GM12878 (cell line): ENCODE results near the gene SEC16B. TPM values are rescaled to one million over a fixed set of nuclear protein-coding genes. Genes with fewer than 3 reads are reported as not detected.

Experiments
- ATAC-seq: fragments of 200-7000 bp; cut with Tn5 transposase; 3 replicates; pipeline ENCODE4 v1.9.1; 2020; ENCODE audit warnings: mild to moderate bottlenecking, moderate library complexity
- BruUV-seq: library from RNA; stranded (reverse); fragments of 400-500 nt; replicated peaks from 2 replicates; lab custom pipeline; 2021; lab: Mats Ljungman, UMichigan
- CTCF ChIA-PET: fragments of 300-600 bp; sonication (Branson Sonifier 250); formaldehyde crosslinking; extraction: SDS; loops from one replicate; lab custom pipeline; 2021; ENCODE audit warnings: inconsistent platforms; lab: Yijun Ruan, JAX
- POLR2A ChIA-PET: fragments of 350-600 bp; formaldehyde crosslinking; extraction: SDS; loops from one replicate; lab custom pipeline; 2021; ENCODE audit warnings: inconsistent platforms; lab: Charles Lee
- RAD21 ChIA-PET: fragments of 300-600 bp; sonication (Branson Sonifier 250); formaldehyde crosslinking; loops from one replicate; lab custom pipeline; 2023; ENCODE audit warnings: antibody characterized with exemption; ENCODE audit not compliant: unreplicated experiment; lab: Charles Lee
- SMC1A ChIA-PET: fragments of 300-600 bp; sonication (Branson Sonifier 250); formaldehyde crosslinking; loops from one replicate; lab custom pipeline; 2023; ENCODE audit not compliant: unreplicated experiment, uncharacterized antibody; lab: Charles Lee
- DNase-seq: peaks from one replicate; pipeline ENCODE4 v3.0.0-alpha.2; 2011; ENCODE audit warnings: low read depth, low spot score
- FAIRE-seq: peaks from 3 replicates; lab custom pipeline; 2011; peaks lifted over from hg19 to GRCh38; lab: Jason Lieb, UNC
- H2AFZ ChIP-seq: 2 replicates; pipeline ENCODE4 v1.6.0; 2011; ENCODE audit warnings: low read depth, low read length, control low read depth; ENCODE audit not compliant: control insufficient read depth
- H3K27ac ChIP-seq: 2 replicates; pipeline ENCODE4 v1.5.1; 2011; ENCODE audit warnings: control low read depth; ENCODE audit not compliant: control insufficient read depth, insufficient read depth
- H3K27me3 ChIP-seq, 2 experiments: replicated peaks in 1 of 2; 2 replicates each; pipeline versions ENCODE4 v1.6.0 to v1.6.1; 2011; ENCODE audit warnings: low read length in 1 of 2; ENCODE audit not compliant: control insufficient read depth in 2 of 2, insufficient read depth in 2 of 2
- H3K36me3 ChIP-seq, 2 experiments: 2 replicates each; pipeline ENCODE4 v1.5.1; 2011; ENCODE audit warnings: low read length in 1 of 2; ENCODE audit not compliant: control insufficient read depth in 2 of 2, insufficient read depth in 2 of 2
- H3K4me1 ChIP-seq: 2 replicates; pipeline ENCODE4 v1.6.1; 2011; ENCODE audit warnings: mild to moderate bottlenecking, low read length, moderate library complexity, mixed read lengths; ENCODE audit not compliant: control insufficient read depth, insufficient read depth
- H3K4me2 ChIP-seq: 2 replicates; pipeline ENCODE4 v1.6.0; 2011; ENCODE audit warnings: control low read depth; ENCODE audit not compliant: control insufficient read depth, insufficient read depth
- H3K4me3 ChIP-seq: fragments of 200-600 bp; sonication (generic); 2 replicates; pipeline ENCODE4 v1.5.1; 2016
- H3K79me2 ChIP-seq: 2 replicates; pipeline ENCODE4 v1.6.0; 2011; ENCODE audit warnings: low read length; ENCODE audit not compliant: control insufficient read depth, insufficient read depth
- H3K9ac ChIP-seq: 2 replicates; pipeline ENCODE4 v1.8.0; 2011; ENCODE audit warnings: low read length, control low read depth, mixed read lengths; ENCODE audit not compliant: control insufficient read depth, insufficient read depth
- H3K9me3 ChIP-seq: replicated peaks from 3 replicates; pipeline ENCODE4 v1.5.1; 2011; ENCODE audit warnings: mild to moderate bottlenecking, low read length; ENCODE audit not compliant: control insufficient read depth, insufficient read depth
- H4K20me1 ChIP-seq: 2 replicates; pipeline ENCODE4 v1.6.0; 2011; ENCODE audit not compliant: control insufficient read depth, insufficient read depth
- BCL11A ChIP-seq: IDR thresholded peaks from 2 replicates; pipeline ENCODE4 v1.6.1; 2011; ENCODE audit warnings: low read depth, low read length
- CHD1 ChIP-seq: IDR thresholded peaks from 2 replicates; pipeline ENCODE4 v1.6.1; 2012; ENCODE audit warnings: low read depth, low read length, improper control_type of control experiment
- EGR1 ChIP-seq, 2 experiments: IDR thresholded peaks; 1 replicate in 1 of 2; 2 replicates in 1 of 2; pipeline ENCODE4 v1.6.1; 2011 to 2012; ENCODE audit warnings: low read depth in 2 of 2, low read length in 2 of 2, borderline replicate concordance in 1 of 2, mild to moderate bottlenecking in 1 of 2, moderate library complexity in 1 of 2
- MEF2B ChIP-seq: fragments of 450-650 bp; IDR thresholded peaks from 2 replicates; pipeline ENCODE4 v1.6.1; 2018; ENCODE audit warnings: mild to moderate bottlenecking, moderate library complexity; ENCODE audit not compliant: partially characterized antibody, poor library complexity, severe bottlenecking
- MTA2 ChIP-seq: fragments of 450-650 bp; IDR thresholded peaks from 2 replicates; pipeline ENCODE4 v1.6.1; 2016; ENCODE audit warnings: low read depth, mild to moderate bottlenecking, moderate library complexity
- MYB ChIP-seq: fragments of 150-350 bp; IDR thresholded peaks from 2 replicates; pipeline ENCODE4 v1.6.1; 2014; ENCODE audit warnings: mild to moderate bottlenecking, low read depth, low read length, borderline replicate concordance
- NR2C1 ChIP-seq: fragments of 450-650 bp; IDR thresholded peaks from 2 replicates; pipeline ENCODE4 v1.6.1; 2017; ENCODE audit warnings: antibody characterized with exemption, mild to moderate bottlenecking, moderate library complexity
- PML ChIP-seq: IDR thresholded peaks from 2 replicates; pipeline ENCODE4 v1.6.1; 2012; ENCODE audit warnings: low read length, inconsistent platforms
- RFX5 ChIP-seq: IDR thresholded peaks from 2 replicates; pipeline ENCODE4 v1.6.1; 2011; ENCODE audit warnings: low read depth, low read length, improper control_type of control experiment
- SMARCA5 ChIP-seq: fragments of 450-650 bp; IDR thresholded peaks from 2 replicates; pipeline ENCODE4 v1.6.1; 2017; ENCODE audit warnings: mild to moderate bottlenecking
- SREBF2 ChIP-seq: IDR thresholded peaks from 2 replicates; pipeline ENCODE4 v1.6.1; 2012; ENCODE audit warnings: mild to moderate bottlenecking, low read length
- WGBS: methylation state at CpG from one replicate; pipeline ENCODE4 v1.1.6; 2016; ENCODE audit warnings: low lambda C conversion rate; ENCODE audit not compliant: insufficient replicate concordance, insufficient coverage; ENCODE audit errors: missing lambda C conversion rate; 5-methylcytosine and 5-hydroxymethylcytosine counted together
- in situ Hi-C: fragments of 300-500 bp; cut with MboI; formaldehyde crosslinking; loops from 9 replicates; pipeline ENCODE4 v1.14.3; 2018; ENCODE audit warnings: mixed read lengths
- intact Hi-C: fragments of 100-400 bp; cut with micrococcal nuclease; formaldehyde crosslinking; loops from one replicate; pipeline ENCODE4 v1.14.2; 2022; ENCODE audit not compliant: unreplicated experiment
- polyA plus RNA-seq, 11 experiments: library from polyadenylated mRNA; depleted of rRNA in 4 of 11; unstranded in 6 of 11; stranded (reverse) in 5 of 11; fragments of >200 nt; fragmentation: Nextera tagmentation in 4 of 11; fragmentation: Illumina TruSeq in 1 of 11; extraction: Ambion mirVana in 4 of 11; extraction: Trizol in 1 of 11; gene quantifications; 1 replicate in 1 of 11; 2 replicates in 10 of 11; pipeline versions ENCODE4 v1.2.1 to v1.2.3, GENCODE V29; 2011 to 2016; ENCODE audit warnings: inconsistent platforms in 2 of 11, missing spikeins in 2 of 11, low read depth in 1 of 11
- total RNA-seq, 4 experiments: library from RNA; depleted of rRNA in 3 of 4; stranded (reverse); fragments of >200 nt in 3 of 4; fragmentation: Illumina TruSeq in 1 of 4; extraction: Trizol in 1 of 4; gene quantifications; 2 replicates each; pipeline versions ENCODE4 v1.2.1 to v1.2.3, GENCODE V29; 2013 to 2021

The SEC16B gene
- total and polyA plus RNA-seq, 10 of the 15 experiments (the other 5 are each of a cell fraction or from before 2014, with no cell fraction given), result 0.10 to 0.94 (median 0.17) TPM; not detected in 2

- no peaks in the 10 kb centered on the region for H3K4me1 ChIP-seq
- H2AFZ ChIP-seq, result no peak overlapping the region
- no peaks in the 10 kb centered on the region for H4K20me1 ChIP-seq
- no peak overlapping the region for H3K27ac ChIP-seq
- CTCF ChIA-PET, result interaction anchor here (1.3 kb wide), 1 partner anchor 12 kb away, joined by 4 read pairs; no protein-coding TSS in a partner anchor
- H3K4me2 ChIP-seq, result no peak overlapping the region
- no peak overlapping the region for H3K4me3 ChIP-seq
- FAIRE-seq (no peak), ATAC-seq (no peak), DNase-seq (no peak)
- SMC1A ChIA-PET, result interaction anchor here (0.8 to 1.1 kb wide), 2 partner anchors 25 to 93 kb away, joined by 3 read pairs; no protein-coding TSS in a partner anchor
- in situ Hi-C loops, result no loop called here
- H3K9ac ChIP-seq, result no peak overlapping the region
- H3K79me2 ChIP-seq, result no peaks in the 10 kb centered on the region
- POLR2A ChIA-PET, result no interaction called here
- intact Hi-C loops, result no loop called here
- H3K9me3 ChIP-seq, result no peaks in the 10 kb centered on the region
- RAD21 ChIA-PET, result interaction anchor here (1.3 kb wide), 1 partner anchor 10 kb away, joined by 3 read pairs; no protein-coding TSS in a partner anchor
- H3K36me3 ChIP-seq, result no peaks in the 10 kb centered on the region
- TF ChIP-seq NR2C1 (no peak), SMARCA5 (no peak), PML (no peak), MEF2B (no peak), MTA2 (no peak), BCL11A (no peak), SREBF2 (no peak), MYB (no peak), RFX5 (no peak), CHD1 (no peak), EGR1 (IDR thresholded peaks at IDR 0.05; ENCODE audit: borderline replicate concordance in 1 of 2, low read depth in 2 of 2, low read length in 2 of 2) (no peak)
- WGBS, result 20% methylated on average over 7 of the region's 7 CpGs
- no TSS peak for BruUV-seq
- no peaks in the 10 kb centered on the region; a peak in 1 of 4 replicates for H3K27me3 ChIP-seq
Measured at GRCh38 chr1:177958092-177958491, 11.8 kb downstream of the SEC16B start.
